HEK293T (cell line): ENCODE measurements around the gene ZNF485.

Experiments used
- FOXA1 ChIP-seq: fragments of 450-650 bp; IDR thresholded peaks from 2 replicates; pipeline ENCODE4 v1.6.1; 2016; ENCODE audit warnings: mild to moderate bottlenecking
- FOXK2 ChIP-seq: fragments of 450-650 bp; IDR thresholded peaks from 2 replicates; pipeline ENCODE4 v1.6.1; 2016; ENCODE audit warnings: mild to moderate bottlenecking
- TF ChIP-seq, protein P1 (sequence below): fragments of 450-650 bp; IDR thresholded peaks from 2 replicates; pipeline ENCODE4 v1.6.1; 2016

GRCh38 chr10:43649185-43649523 is 42.9 kb downstream of the ZNF485 start:
- no peak for TF ChIP-seq FOXK2
- TF ChIP-seq FOXA1: no peak
- TF ChIP-seq, protein P1, sequence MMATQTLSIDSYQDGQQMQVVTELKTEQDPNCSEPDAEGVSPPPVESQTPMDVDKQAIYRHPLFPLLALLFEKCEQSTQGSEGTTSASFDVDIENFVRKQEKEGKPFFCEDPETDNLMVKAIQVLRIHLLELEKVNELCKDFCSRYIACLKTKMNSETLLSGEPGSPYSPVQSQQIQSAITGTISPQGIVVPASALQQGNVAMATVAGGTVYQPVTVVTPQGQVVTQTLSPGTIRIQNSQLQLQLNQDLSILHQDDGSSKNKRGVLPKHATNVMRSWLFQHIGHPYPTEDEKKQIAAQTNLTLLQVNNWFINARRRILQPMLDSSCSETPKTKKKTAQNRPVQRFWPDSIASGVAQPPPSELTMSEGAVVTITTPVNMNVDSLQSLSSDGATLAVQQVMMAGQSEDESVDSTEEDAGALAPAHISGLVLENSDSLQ: no peak
